ENCODE measurements around the gene COQ8B.
"Not testable (repeated sequence)": the region's sequence is repeated elsewhere in the genome, so short reads cannot be mapped to it uniquely, and the experiment has no call there.

Gene COQ8B

GRCh38 chr19:40659116-40659515 lies 57.6 kb downstream of the COQ8B start:
- H3K79me2 ChIP-seq (ENCODE audit: control insufficient read depth, low read length), result no peaks in the 10 kb centered on the region
- no peaks in the 10 kb centered on the region for H3K9me3 ChIP-seq (ENCODE audit: control insufficient read depth, insufficient read depth, low read length)
- no peak overlapping the region for H3K4me3 ChIP-seq (ENCODE audit: low read length)
- H3K27ac ChIP-seq (ENCODE audit: low read depth, low read length), result no peak overlapping the region
- TF ChIP-seq EZH2phosphoT487 (IDR thresholded peaks at IDR 0.05; ENCODE audit: borderline replicate concordance, low read length), result no peak
- no peak for TF ChIP-seq CTCF (IDR thresholded peaks at IDR 0.05; ENCODE audit: low read depth, low read length, poor library complexity, severe bottlenecking)
- H3K27me3 ChIP-seq (ENCODE audit: control insufficient read depth, low read length), result peaks cover 5% of the 10 kb centered on the region; the same call in 1 of the 2 replicates
- no peaks in the 10 kb centered on the region for H4K20me1 ChIP-seq (ENCODE audit: control insufficient read depth, insufficient read depth, low read depth, low read length)
- no peaks in the 10 kb centered on the region for H3K9me2 ChIP-seq (replicated peaks; ENCODE audit: control insufficient read depth, low read length)
- H3K4me2 ChIP-seq (ENCODE audit: low read length), result no peak overlapping the region
- no peaks in the 10 kb centered on the region for H3K36me3 ChIP-seq (ENCODE audit: control insufficient read depth, low read length)
- peaks cover 15% of the 10 kb centered on the region for H3K4me1 ChIP-seq (ENCODE audit: control insufficient read depth, low read length)
- no peaks in the 10 kb centered on the region for H3F3A ChIP-seq (ENCODE audit: control insufficient read depth, insufficient read depth)

- no peaks in the 10 kb centered on the region for H3K9me2 ChIP-seq (replicated peaks; ENCODE audit: control insufficient read depth, low read length)
- H4K20me1 ChIP-seq (ENCODE audit: control insufficient read depth, insufficient read depth, low read depth, low read length), result no peaks in the 10 kb centered on the region
- no peaks in the 10 kb centered on the region for H3F3A ChIP-seq (ENCODE audit: control insufficient read depth, insufficient read depth)
- no peaks in the 10 kb centered on the region for H3K9me3 ChIP-seq (ENCODE audit: control insufficient read depth, insufficient read depth, low read length)
- H3K4me1 ChIP-seq (ENCODE audit: control insufficient read depth, low read length), result peaks cover 6% of the 10 kb centered on the region; the same call in 1 of the 2 replicates
- H3K79me2 ChIP-seq (ENCODE audit: control insufficient read depth, low read length), result no peaks in the 10 kb centered on the region
- H3K36me3 ChIP-seq (ENCODE audit: control insufficient read depth, low read length), result no peaks in the 10 kb centered on the region
- no peak overlapping the region for H3K27ac ChIP-seq (ENCODE audit: low read depth, low read length)
- TF ChIP-seq EZH2phosphoT487 (IDR thresholded peaks at IDR 0.05; ENCODE audit: borderline replicate concordance, low read length) (no peak), CTCF (IDR thresholded peaks at IDR 0.05; ENCODE audit: low read depth, low read length, poor library complexity, severe bottlenecking) (no peak)
- no peak overlapping the region for H3K4me3 ChIP-seq (ENCODE audit: low read length)
- H3K4me2 ChIP-seq (ENCODE audit: low read length), result no peak overlapping the region
- H3K27me3 ChIP-seq (ENCODE audit: control insufficient read depth, low read length), result peaks cover 5% of the 10 kb centered on the region; the same call in 1 of the 2 replicates
Measured at GRCh38 chr19:40658031-40658430, 58.7 kb downstream of the COQ8B start.

GRCh38 chr19:40655684-40656083 lies 61.0 kb downstream of the COQ8B start:
- H3F3A ChIP-seq (ENCODE audit: control insufficient read depth, insufficient read depth); H3K9me3 ChIP-seq (ENCODE audit: control insufficient read depth, insufficient read depth, low read length); H3K79me2 ChIP-seq (ENCODE audit: control insufficient read depth, low read length); H3K27me3 ChIP-seq (ENCODE audit: control insufficient read depth, low read length); H4K20me1 ChIP-seq (ENCODE audit: control insufficient read depth, insufficient read depth, low read depth, low read length); H3K4me2 ChIP-seq (ENCODE audit: low read length); H3K4me1 ChIP-seq (ENCODE audit: control insufficient read depth, low read length); H3K36me3 ChIP-seq (ENCODE audit: control insufficient read depth, low read length); H3K4me3 ChIP-seq (ENCODE audit: low read length); H3K27ac ChIP-seq (ENCODE audit: low read depth, low read length); H3K9me2 ChIP-seq (replicated peaks; ENCODE audit: control insufficient read depth, low read length): not testable (repeated sequence)

GRCh38 chr19:40652303-40652702 lies 64.4 kb downstream of the COQ8B start:
- H3K27ac ChIP-seq (ENCODE audit: low read depth, low read length); H3K79me2 ChIP-seq (ENCODE audit: control insufficient read depth, low read length); H3F3A ChIP-seq (ENCODE audit: control insufficient read depth, insufficient read depth); H3K4me3 ChIP-seq (ENCODE audit: low read length); H3K9me2 ChIP-seq (replicated peaks; ENCODE audit: control insufficient read depth, low read length); H3K4me2 ChIP-seq (ENCODE audit: low read length); H3K36me3 ChIP-seq (ENCODE audit: control insufficient read depth, low read length); H4K20me1 ChIP-seq (ENCODE audit: control insufficient read depth, insufficient read depth, low read depth, low read length); H3K4me1 ChIP-seq (ENCODE audit: control insufficient read depth, low read length); H3K27me3 ChIP-seq (ENCODE audit: control insufficient read depth, low read length); H3K9me3 ChIP-seq (ENCODE audit: control insufficient read depth, insufficient read depth, low read length): not testable (repeated sequence)

Measured in DOHH2 (cell line).